Measurements from ENCODE around the gene ELP2. TPM values are rescaled to one million over a fixed set of nuclear protein-coding genes. Genes with fewer than 3 reads are reported as not detected.
"Not testable (repeated sequence)": the region's sequence is repeated elsewhere in the genome, so short reads cannot be mapped to it uniquely, and the experiment has no call there.

Gene ELP2, protein sequence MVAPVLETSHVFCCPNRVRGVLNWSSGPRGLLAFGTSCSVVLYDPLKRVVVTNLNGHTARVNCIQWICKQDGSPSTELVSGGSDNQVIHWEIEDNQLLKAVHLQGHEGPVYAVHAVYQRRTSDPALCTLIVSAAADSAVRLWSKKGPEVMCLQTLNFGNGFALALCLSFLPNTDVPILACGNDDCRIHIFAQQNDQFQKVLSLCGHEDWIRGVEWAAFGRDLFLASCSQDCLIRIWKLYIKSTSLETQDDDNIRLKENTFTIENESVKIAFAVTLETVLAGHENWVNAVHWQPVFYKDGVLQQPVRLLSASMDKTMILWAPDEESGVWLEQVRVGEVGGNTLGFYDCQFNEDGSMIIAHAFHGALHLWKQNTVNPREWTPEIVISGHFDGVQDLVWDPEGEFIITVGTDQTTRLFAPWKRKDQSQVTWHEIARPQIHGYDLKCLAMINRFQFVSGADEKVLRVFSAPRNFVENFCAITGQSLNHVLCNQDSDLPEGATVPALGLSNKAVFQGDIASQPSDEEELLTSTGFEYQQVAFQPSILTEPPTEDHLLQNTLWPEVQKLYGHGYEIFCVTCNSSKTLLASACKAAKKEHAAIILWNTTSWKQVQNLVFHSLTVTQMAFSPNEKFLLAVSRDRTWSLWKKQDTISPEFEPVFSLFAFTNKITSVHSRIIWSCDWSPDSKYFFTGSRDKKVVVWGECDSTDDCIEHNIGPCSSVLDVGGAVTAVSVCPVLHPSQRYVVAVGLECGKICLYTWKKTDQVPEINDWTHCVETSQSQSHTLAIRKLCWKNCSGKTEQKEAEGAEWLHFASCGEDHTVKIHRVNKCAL
- total RNA-seq = 100 to 1,000 TPM in 1 of 4 donors, 10 to 100 TPM in 3; 58.6 to 197 (median 73.2) TPM

DNA sequence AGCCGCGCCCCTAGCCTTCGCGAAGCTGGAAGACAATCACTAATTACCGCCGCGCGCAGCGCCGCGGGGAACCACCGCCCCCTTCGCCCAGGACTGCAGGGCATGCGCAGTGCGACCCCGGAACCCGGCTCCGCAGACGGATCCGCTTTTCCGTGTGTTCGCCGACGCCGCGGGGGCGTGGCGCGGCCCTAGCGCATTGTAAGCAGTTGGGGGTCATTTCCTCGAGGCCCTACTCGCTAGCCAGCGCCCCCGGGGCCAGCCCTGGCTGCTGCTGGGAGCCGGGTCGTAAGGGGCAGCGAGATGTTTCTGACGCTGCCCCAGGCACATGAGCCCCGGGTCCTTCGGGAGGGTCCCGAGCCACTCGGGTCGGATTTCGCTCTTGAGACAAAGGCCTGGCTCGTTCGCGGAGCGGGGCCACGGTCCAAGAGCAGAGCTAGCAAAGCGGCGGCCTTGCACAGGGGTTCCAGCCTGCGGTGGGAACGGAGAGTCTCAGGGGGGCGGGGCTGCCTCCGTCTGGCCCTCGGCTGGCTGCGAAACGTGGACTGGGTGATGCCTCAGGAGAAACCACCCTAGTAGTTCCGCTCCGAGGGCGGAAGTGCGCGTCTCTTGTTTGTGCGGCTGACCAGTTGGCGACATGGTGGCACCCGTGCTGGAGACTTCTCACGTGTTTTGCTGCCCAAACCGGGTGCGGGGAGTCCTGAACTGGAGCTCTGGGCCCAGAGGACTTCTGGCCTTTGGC is at the start of gene ELP2, which contains the start of gene SLC39A6:
ELP2 (plus strand) TSS at position 600 of the 739 bp plus-strand sequence; CDS start at position 635, 35 bp downstream.
SLC39A6 (minus strand) TSS at position 41 of the 739 bp plus-strand sequence. CDS start 2,333 bp downstream, outside the sequence.
- H3K36me3 ChIP-seq = peaks cover 3% of the 10 kb centered on the region
- peak; percentile 98 for DNase-seq (ENCODE audit: low spot score in 2 of 2)
- H3K27me3 ChIP-seq = no peaks in the 10 kb centered on the region
- H3K4me1 ChIP-seq = peaks cover 41% of the 10 kb centered on the region
- H3K9me3 ChIP-seq = no peaks in the 10 kb centered on the region
- WGBS = no CpG with 5 or more reads among the region's 69 CpGs
- peak within 1 kb of the TSS; percentile 98 for H3K27ac ChIP-seq
- TF ChIP-seq POLR2AphosphoS5 (IDR thresholded peaks at IDR 0.05) (peak in 2 of 3 donors; percentile 51 to 55), EP300 (IDR thresholded peaks at IDR 0.05) (no peak), POLR2A (IDR thresholded peaks at IDR 0.05) (peak in 1 of 2 donors; percentile 64)
- H3K4me3 ChIP-seq = peak within 1 kb of the TSS; percentile 79

DNA sequence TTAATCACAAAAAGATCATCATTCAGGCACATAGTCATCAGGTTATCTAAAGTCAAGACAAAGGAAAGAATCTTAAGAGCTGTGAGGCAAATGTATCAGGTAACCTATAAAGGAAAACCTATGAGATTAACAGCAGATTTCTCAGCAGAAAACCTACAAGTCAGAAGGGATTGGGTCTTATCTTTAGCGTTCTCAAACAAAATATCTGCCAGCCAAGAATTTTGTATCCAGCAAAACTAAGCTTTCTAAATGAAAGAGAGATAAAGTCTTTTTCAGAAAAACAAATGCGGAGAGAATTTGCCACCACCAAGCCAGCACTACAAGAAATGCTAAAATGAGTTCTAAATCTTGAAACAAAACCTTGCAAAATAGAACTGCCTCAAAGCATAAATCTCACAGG is 48.6 kb upstream of the ELP2 start:
- DNase-seq (ENCODE audit: low spot score in 2 of 2); H3K4me3 ChIP-seq; H3K4me1 ChIP-seq; H3K36me3 ChIP-seq; H3K27ac ChIP-seq; H3K27me3 ChIP-seq; H3K9me3 ChIP-seq: not testable (repeated sequence)
- 93% methylated on average over 2 of the region's 2 CpGs for WGBS

DNA sequence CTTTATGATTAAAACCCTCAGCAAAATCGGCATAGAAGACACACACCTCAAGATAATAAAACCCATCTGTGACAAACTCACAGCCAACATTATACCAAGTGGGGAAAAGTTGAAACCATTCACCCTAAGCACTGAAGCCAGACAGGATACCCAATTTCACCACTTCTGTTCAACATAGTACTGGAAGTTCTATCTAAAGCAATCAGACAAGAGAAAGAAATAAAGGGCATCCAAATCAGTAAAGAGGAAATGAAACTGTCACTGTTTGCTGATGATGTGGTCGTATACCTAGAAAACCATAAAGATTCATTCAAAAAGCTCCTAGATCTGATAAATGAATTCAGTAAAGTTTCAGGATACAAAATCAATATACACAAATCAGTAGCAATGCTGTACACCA is 46.0 kb upstream of the ELP2 start:
- Histone ChIP-seq H3K27me3 (peaks cover 2% of the 10 kb centered on the region), H3K4me1 (no peaks in the 10 kb centered on the region), H3K4me3 (no peak overlapping the region), H3K36me3 (no peaks in the 10 kb centered on the region), H3K9me3 (no peaks in the 10 kb centered on the region), H3K27ac (no peak overlapping the region)
- TF ChIP-seq, protein P1, sequence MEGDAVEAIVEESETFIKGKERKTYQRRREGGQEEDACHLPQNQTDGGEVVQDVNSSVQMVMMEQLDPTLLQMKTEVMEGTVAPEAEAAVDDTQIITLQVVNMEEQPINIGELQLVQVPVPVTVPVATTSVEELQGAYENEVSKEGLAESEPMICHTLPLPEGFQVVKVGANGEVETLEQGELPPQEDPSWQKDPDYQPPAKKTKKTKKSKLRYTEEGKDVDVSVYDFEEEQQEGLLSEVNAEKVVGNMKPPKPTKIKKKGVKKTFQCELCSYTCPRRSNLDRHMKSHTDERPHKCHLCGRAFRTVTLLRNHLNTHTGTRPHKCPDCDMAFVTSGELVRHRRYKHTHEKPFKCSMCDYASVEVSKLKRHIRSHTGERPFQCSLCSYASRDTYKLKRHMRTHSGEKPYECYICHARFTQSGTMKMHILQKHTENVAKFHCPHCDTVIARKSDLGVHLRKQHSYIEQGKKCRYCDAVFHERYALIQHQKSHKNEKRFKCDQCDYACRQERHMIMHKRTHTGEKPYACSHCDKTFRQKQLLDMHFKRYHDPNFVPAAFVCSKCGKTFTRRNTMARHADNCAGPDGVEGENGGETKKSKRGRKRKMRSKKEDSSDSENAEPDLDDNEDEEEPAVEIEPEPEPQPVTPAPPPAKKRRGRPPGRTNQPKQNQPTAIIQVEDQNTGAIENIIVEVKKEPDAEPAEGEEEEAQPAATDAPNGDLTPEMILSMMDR (IDR thresholded peaks at IDR 0.05) = no peak
- no peak for TF ChIP-seq POLR2A (IDR thresholded peaks at IDR 0.05)
- no peak for TF ChIP-seq POLR2AphosphoS5 (IDR thresholded peaks at IDR 0.05)
- no peak for TF ChIP-seq EP300 (IDR thresholded peaks at IDR 0.05)
- no peak for DNase-seq (ENCODE audit: low spot score in 2 of 2)
- WGBS = 71% methylated on average over 2 of the region's 2 CpGs

DNA sequence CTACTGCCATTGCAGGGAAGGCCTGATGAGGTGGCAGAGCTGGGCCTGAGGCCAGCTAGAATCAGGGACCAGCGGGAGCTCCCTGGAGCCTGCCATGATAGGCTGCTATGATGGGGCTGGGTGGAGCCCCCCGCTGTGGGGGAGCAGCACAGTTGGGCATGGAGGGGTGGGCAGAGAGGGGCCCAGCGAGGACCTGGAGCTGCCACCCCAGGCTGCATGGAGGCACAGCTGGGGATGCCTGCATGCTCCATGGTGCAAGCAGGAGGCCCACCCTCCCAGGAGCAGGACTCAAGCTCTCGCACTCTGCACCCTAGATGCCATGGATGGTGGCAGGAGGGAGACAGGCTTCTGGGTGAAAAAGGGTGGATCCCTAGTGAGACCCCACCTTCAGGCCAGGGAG is 44.5 kb upstream of the ELP2 start:
- Histone ChIP-seq H3K27ac (no peak overlapping the region), H3K4me1 (no peaks in the 10 kb centered on the region), H3K36me3 (no peaks in the 10 kb centered on the region), H3K27me3 (peaks cover 2% of the 10 kb centered on the region), H3K4me3 (no peak overlapping the region), H3K9me3 (no peaks in the 10 kb centered on the region)
- no peak for DNase-seq (ENCODE audit: low spot score in 2 of 2)
- WGBS = 89% methylated on average over 3 of the region's 4 CpGs
- TF ChIP-seq POLR2A (IDR thresholded peaks at IDR 0.05) (no peak), EP300 (IDR thresholded peaks at IDR 0.05) (no peak), POLR2AphosphoS5 (IDR thresholded peaks at IDR 0.05) (no peak)
- TF ChIP-seq, protein P1 (IDR thresholded peaks at IDR 0.05) = no peak

DNA sequence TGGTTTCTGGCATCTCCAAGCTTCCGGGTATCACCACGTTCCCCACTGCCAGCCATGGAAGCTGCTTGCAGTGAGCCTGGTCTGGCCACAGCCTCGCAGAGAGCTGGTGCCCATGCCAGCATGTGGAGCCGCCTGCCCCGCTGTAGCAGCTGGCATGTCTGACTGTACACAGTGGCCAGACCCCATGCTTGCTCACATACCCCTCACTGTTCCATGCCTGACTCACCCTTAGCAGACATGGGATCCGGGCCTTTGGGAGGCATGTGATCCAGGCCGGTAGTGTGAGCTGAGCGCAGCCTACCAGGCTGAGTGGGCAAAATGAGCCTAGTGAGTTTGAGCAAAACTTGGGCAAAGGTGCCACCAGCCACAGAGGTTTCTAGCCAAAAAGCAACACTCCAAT is 43.5 kb upstream of the ELP2 start:
- no peaks in the 10 kb centered on the region for H3K36me3 ChIP-seq
- no peaks in the 10 kb centered on the region for H3K4me1 ChIP-seq
- H3K27me3 ChIP-seq = peaks cover 2% of the 10 kb centered on the region
- H3K4me3 ChIP-seq = no peak overlapping the region
- DNase-seq (ENCODE audit: low spot score in 2 of 2) = no peak
- TF ChIP-seq EP300 (IDR thresholded peaks at IDR 0.05) (no peak), POLR2A (IDR thresholded peaks at IDR 0.05) (no peak)
- no peaks in the 10 kb centered on the region for H3K9me3 ChIP-seq
- no peak overlapping the region for H3K27ac ChIP-seq
- 60% methylated on average over 6 of the region's 8 CpGs for WGBS

DNA sequence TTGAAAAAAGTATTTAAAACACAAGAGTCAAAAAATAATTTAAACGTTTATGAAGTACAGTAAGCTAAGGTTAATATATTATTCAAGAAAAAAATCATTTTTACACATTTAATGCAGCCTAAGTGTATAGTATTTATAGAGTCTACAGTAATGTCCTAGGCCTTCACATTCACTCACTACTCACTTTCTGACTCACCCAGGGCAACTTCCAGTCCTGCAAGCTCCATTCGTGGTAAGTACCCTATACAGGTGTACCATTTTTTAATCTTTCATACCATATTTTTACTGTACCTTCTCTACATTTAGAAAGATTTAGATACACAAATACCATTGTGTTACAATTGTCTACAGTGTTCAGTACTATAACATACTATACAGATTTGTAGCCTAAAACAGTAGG is 41.4 kb upstream of the ELP2 start:
- Histone ChIP-seq H3K27ac (no peak overlapping the region), H3K4me1 (no peaks in the 10 kb centered on the region), H3K4me3 (no peak overlapping the region), H3K9me3 (no peaks in the 10 kb centered on the region), H3K36me3 (no peaks in the 10 kb centered on the region), H3K27me3 (peaks cover 2% of the 10 kb centered on the region)
- TF ChIP-seq POLR2A (IDR thresholded peaks at IDR 0.05) = no peak
- no peak for TF ChIP-seq EP300 (IDR thresholded peaks at IDR 0.05)
- TF ChIP-seq, protein P1 (IDR thresholded peaks at IDR 0.05) = no peak
- TF ChIP-seq POLR2AphosphoS5 (IDR thresholded peaks at IDR 0.05) = no peak
- DNase-seq (ENCODE audit: low spot score in 2 of 2) = no peak
- 72% methylated on average over 2 of the region's 2 CpGs for WGBS

Measured in suprapubic skin (tissue), 4 donors.